HFFc6 (cell line): ENCODE data around the gene KANSL1. TPM values are rescaled to one million over a fixed set of nuclear protein-coding genes. Genes with fewer than 3 reads are reported as not detected.

ENCODE experiments used
- DNase-seq: peaks from one replicate; pipeline ENCODE4 v3.0.0-alpha.2; 2018
- H3K27ac Mint-ChIP-seq: 2 replicates; pipeline ENCODE4 v1.8.0; 2020; ENCODE audit warnings: mild to moderate bottlenecking, mixed read lengths
- H3K27me3 Mint-ChIP-seq: 2 replicates; pipeline ENCODE4 v1.8.0; 2021; ENCODE audit warnings: mild to moderate bottlenecking, moderate library complexity, mixed read lengths; ENCODE audit not compliant: insufficient read depth
- H3K36me3 Mint-ChIP-seq: 2 replicates; pipeline ENCODE4 v1.8.0; 2021; ENCODE audit warnings: low read depth, mixed read lengths
- H3K4me1 Mint-ChIP-seq: 2 replicates; pipeline ENCODE4 v1.8.0; 2020; ENCODE audit warnings: low read depth, mixed read lengths
- H3K4me3 Mint-ChIP-seq: 2 replicates; pipeline ENCODE4 v1.8.0; 2020; ENCODE audit warnings: mild to moderate bottlenecking, moderate library complexity, mixed read lengths
- H3K9me3 Mint-ChIP-seq: 2 replicates; pipeline ENCODE4 v1.8.0; 2020; ENCODE audit warnings: mild to moderate bottlenecking, mixed read lengths
- CTCF ChIP-seq: fragments of 200-600 bp; sonication (generic); IDR thresholded peaks from 2 replicates; pipeline ENCODE4 v1.5.0; 2021; ENCODE audit warnings: antibody characterized with exemption, mild to moderate bottlenecking
- total RNA-seq, 6 experiments: library from RNA; stranded (reverse); fragmentation: NEBNext Ultra II Directional; extraction: Animal tissue kit (Norgen Biotek cat#: 25700); gene quantifications; 2 replicates in 1 of 6; 3 replicates in 5 of 6; pipeline ENCODE4 v1.2.3, GENCODE V29; 2021

KANSL1 gene
- total RNA-seq, 6 experiments from 2014 or later: 23.8 to 33.0 (median 27.7) TPM

- H3K27me3 Mint-ChIP-seq: peaks cover 3% of the 10 kb centered on the region; the same call in 1 of the 2 replicates
- no peak overlapping the region for H3K4me3 Mint-ChIP-seq
- DNase-seq: peak; percentile 18
- H3K4me1 Mint-ChIP-seq: peaks cover 53% of the 10 kb centered on the region
- no peaks in the 10 kb centered on the region for H3K9me3 Mint-ChIP-seq
- 0 out of 2 replicates have a peak overlapping the region, but pooled peaks have one; percentile 26 for H3K27ac Mint-ChIP-seq
- H3K36me3 Mint-ChIP-seq: peaks cover 21% of the 10 kb centered on the region
- peak; percentile 75 for TF ChIP-seq CTCF
Observed at GRCh38 chr17:46061435-46061834, 131.8 kb downstream of the KANSL1 start.

- H3K4me3 Mint-ChIP-seq: no peak overlapping the region
- H3K4me1 Mint-ChIP-seq: peaks cover 55% of the 10 kb centered on the region
- H3K36me3 Mint-ChIP-seq: peaks cover 14% of the 10 kb centered on the region
Observed at GRCh38 chr17:46060461-46060860, 132.8 kb downstream of the KANSL1 start.

GRCh38 chr17:46059486-46059885, 133.7 kb downstream of the KANSL1 start:
- Mint-ChIP-seq H3K27ac (no peak overlapping the region), H3K4me3 (no peak overlapping the region; the same call in 1 of the 2 replicates), H3K36me3 (peaks cover 8% of the 10 kb centered on the region; the same call in 1 of the 2 replicates), H3K9me3 (no peaks in the 10 kb centered on the region), H3K27me3 (peaks cover 4% of the 10 kb centered on the region), H3K4me1 (peaks cover 55% of the 10 kb centered on the region)
- TF ChIP-seq CTCF: no peak
- no peak for DNase-seq

More at GRCh38 chr17:46060461-46060860, 132.8 kb downstream of the KANSL1 start:
- TF ChIP-seq CTCF: no peak
- Mint-ChIP-seq H3K9me3 (no peaks in the 10 kb centered on the region), H3K27ac (no peak overlapping the region), H3K27me3 (peaks cover 3% of the 10 kb centered on the region; the same call in 1 of the 2 replicates)
- DNase-seq: no peak

GRCh38 chr17:46057366-46057765, 135.9 kb downstream of the KANSL1 start:
- Mint-ChIP-seq H3K27ac (peak overlapping the region; percentile 73), H3K9me3 (no peaks in the 10 kb centered on the region), H3K36me3 (peaks cover 13% of the 10 kb centered on the region), H3K4me1 (peaks cover 48% of the 10 kb centered on the region), H3K27me3 (peaks cover 6% of the 10 kb centered on the region), H3K4me3 (peak overlapping the region; percentile 50)
- no peak for TF ChIP-seq CTCF
- peak; percentile 20 for DNase-seq

GRCh38 chr17:46056800-46057304, 136.4 kb downstream of the KANSL1 start:
- Mint-ChIP-seq H3K4me1 (peaks cover 51% of the 10 kb centered on the region), H3K27ac (peak overlapping the region; percentile 73)

More at GRCh38 chr17:46056800-46057304, 136.4 kb downstream of the KANSL1 start:
- H3K36me3 Mint-ChIP-seq: peaks cover 16% of the 10 kb centered on the region
- TF ChIP-seq CTCF: no peak
- DNase-seq: peak; percentile 76
- H3K9me3 Mint-ChIP-seq: no peaks in the 10 kb centered on the region
- peak overlapping the region; percentile 35 for H3K4me3 Mint-ChIP-seq
- peaks cover 6% of the 10 kb centered on the region for H3K27me3 Mint-ChIP-seq
